ENCODE measurements around the gene PLEKHJ1. TPM values are rescaled to one million over a fixed set of nuclear protein-coding genes. Genes with fewer than 3 reads are reported as not detected.

The PLEKHJ1 gene
- total RNA-seq, 4 donors from 2014 or later: 41.9 to 69.8 (median 55.3) TPM

DNA sequence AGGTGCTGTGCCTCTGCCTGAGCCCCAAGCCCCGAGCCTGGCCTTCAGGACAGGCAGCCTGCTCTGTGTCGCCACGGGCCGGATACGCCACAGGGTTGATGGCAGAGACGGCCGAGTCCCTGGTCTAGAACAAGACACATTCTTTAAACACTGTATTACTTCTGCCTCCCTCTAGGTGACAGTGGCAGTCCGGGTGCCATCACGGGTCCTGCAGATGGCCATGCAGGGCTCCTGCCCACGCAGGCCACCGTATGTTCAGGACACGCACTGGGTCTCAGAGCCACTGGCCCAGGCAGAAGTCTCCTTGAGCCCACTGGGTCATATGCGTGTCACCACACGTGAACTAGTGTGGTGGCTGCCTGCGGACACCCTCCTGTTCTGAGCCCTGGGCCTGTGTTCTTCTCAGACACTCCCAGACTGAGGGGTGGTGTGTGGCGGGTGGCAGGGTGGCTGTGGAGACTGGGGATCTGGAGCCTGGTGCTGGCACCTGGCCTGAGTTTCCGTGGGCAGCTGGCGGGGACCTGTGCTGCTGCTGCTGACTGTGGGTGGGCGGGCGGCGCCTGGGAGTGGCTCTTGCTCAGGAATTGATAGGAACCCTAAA is 4.4 kb downstream of the PLEKHJ1 start:
- Histone ChIP-seq H3K4me1 (peaks cover 22 to 50% (median 34%) of the 10 kb centered on the region in 4 donors), H3K9me3 (no peaks in the 10 kb centered on the region), H3K27me3 (no peaks in the 10 kb centered on the region), H3K27ac (replicated peaks in 1 of 4) (peak overlapping the region in 3 of 4 donors; percentile 7 to 40 (median 36)), H3K4me3 (no peak overlapping the region), H3K36me3 (peaks cover 34 to 78% (median 74%) of the 10 kb centered on the region in 4 donors)
- intact Hi-C loops (cut with DNase I): no loop called here
- TF ChIP-seq, protein P1, sequence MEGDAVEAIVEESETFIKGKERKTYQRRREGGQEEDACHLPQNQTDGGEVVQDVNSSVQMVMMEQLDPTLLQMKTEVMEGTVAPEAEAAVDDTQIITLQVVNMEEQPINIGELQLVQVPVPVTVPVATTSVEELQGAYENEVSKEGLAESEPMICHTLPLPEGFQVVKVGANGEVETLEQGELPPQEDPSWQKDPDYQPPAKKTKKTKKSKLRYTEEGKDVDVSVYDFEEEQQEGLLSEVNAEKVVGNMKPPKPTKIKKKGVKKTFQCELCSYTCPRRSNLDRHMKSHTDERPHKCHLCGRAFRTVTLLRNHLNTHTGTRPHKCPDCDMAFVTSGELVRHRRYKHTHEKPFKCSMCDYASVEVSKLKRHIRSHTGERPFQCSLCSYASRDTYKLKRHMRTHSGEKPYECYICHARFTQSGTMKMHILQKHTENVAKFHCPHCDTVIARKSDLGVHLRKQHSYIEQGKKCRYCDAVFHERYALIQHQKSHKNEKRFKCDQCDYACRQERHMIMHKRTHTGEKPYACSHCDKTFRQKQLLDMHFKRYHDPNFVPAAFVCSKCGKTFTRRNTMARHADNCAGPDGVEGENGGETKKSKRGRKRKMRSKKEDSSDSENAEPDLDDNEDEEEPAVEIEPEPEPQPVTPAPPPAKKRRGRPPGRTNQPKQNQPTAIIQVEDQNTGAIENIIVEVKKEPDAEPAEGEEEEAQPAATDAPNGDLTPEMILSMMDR (IDR thresholded peaks at IDR 0.05): no peak
- TF ChIP-seq POLR2A (IDR thresholded peaks at IDR 0.05; ENCODE audit: low read depth): no peak
- TF ChIP-seq EP300 (IDR thresholded peaks at IDR 0.05): no peak
- TF ChIP-seq POLR2AphosphoS5 (IDR thresholded peaks at IDR 0.05): no peak
- no peak for DNase-seq (ENCODE audit: extremely low spot score)
- 81% methylated on average over 7 of the region's 21 CpGs for WGBS

DNA sequence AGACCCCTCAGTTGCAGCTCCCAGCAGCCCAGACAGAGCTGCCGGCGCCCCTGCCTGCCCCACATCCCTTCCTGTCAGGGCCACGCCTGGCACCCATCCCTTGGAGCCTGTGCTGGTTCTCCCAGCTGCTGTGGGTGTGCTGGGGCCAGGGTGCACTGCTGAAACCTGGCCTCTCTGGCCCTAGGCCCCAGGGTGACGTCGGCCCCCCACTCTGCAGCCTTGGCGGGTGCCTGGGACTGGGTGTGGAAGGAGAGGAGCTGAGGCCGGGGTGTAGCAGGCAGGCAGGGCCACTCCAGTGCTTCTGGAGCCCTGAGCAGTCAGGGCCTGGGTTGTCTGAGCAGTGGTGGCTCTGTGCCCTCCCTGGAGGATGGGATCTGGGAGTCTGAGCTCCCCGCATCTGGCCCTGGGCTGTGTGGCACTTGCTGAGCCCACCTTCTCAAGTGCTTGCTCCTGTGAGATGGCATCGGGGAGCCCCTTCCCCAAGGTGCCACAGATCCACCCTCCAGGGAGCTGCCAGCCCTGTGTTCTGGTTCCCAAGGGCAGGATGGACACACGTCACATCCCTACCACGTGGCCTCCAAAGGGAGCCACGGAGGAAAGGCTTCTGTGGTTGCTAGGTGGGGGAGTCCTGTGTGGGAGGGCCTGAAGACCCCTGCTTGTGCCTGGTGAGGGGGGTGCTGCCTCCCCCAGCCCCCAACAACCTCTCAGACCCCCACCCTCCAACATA is 5.2 kb downstream of the PLEKHJ1 start:
- 70% methylated on average over 8 of the region's 12 CpGs for WGBS
- peaks cover 41 to 86% (median 81%) of the 10 kb centered on the region in 4 donors for H3K36me3 ChIP-seq
- no peak overlapping the region for H3K4me3 ChIP-seq
- no peak for DNase-seq (ENCODE audit: extremely low spot score)
- intact Hi-C loops (cut with DNase I): no loop called here
- H3K4me1 ChIP-seq: peaks cover 22 to 50% (median 34%) of the 10 kb centered on the region in 4 donors
- H3K27ac ChIP-seq (replicated peaks in 1 of 4): peak overlapping the region in 3 of 4 donors; percentile 7 to 40 (median 36)
- H3K9me3 ChIP-seq: no peaks in the 10 kb centered on the region
- TF ChIP-seq EP300 (IDR thresholded peaks at IDR 0.05) (no peak), POLR2AphosphoS5 (IDR thresholded peaks at IDR 0.05) (no peak), POLR2A (IDR thresholded peaks at IDR 0.05; ENCODE audit: low read depth) (no peak)
- TF ChIP-seq, protein P1 (IDR thresholded peaks at IDR 0.05): no peak
- H3K27me3 ChIP-seq: no peaks in the 10 kb centered on the region

DNA sequence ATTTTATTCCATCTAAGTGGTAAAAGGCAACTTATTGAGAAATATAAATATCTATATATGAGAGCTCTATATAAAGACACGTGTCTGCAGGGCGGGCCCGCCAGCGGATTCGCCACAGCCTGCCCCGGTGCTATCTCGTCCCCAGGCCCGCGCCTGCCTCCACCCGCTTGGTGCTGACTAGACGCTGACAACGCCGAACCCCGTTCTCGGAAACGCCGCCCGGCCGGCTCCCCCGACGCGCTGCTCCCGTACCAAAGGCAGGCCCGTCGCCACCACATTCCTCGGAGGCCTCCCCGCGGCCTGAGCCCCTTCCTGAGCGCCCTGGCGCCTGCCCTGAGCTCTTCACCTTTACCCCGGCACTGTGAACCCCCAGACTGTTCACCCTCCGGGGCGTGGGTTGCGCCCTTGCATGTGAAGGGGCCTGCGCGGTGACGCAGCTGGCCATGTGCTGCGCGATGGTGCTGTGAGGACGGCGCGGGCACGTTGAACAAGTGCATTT is 6.0 kb downstream of the PLEKHJ1 start:
- TF ChIP-seq, protein P1 (IDR thresholded peaks at IDR 0.05): no peak
- no peak for TF ChIP-seq EP300 (IDR thresholded peaks at IDR 0.05)
- Histone ChIP-seq H3K4me3 (no peak overlapping the region), H3K9me3 (no peaks in the 10 kb centered on the region), H3K27ac (replicated peaks in 1 of 4) (no peak overlapping the region), H3K36me3 (peaks cover 48 to 94% (median 90%) of the 10 kb centered on the region in 4 donors), H3K4me1 (peaks cover 17 to 44% (median 30%) of the 10 kb centered on the region in 4 donors), H3K27me3 (no peaks in the 10 kb centered on the region)
- intact Hi-C loops (cut with DNase I): no loop called here
- 92% methylated on average over 40 of the region's 43 CpGs for WGBS
- DNase-seq (ENCODE audit: extremely low spot score): no peak

DNA sequence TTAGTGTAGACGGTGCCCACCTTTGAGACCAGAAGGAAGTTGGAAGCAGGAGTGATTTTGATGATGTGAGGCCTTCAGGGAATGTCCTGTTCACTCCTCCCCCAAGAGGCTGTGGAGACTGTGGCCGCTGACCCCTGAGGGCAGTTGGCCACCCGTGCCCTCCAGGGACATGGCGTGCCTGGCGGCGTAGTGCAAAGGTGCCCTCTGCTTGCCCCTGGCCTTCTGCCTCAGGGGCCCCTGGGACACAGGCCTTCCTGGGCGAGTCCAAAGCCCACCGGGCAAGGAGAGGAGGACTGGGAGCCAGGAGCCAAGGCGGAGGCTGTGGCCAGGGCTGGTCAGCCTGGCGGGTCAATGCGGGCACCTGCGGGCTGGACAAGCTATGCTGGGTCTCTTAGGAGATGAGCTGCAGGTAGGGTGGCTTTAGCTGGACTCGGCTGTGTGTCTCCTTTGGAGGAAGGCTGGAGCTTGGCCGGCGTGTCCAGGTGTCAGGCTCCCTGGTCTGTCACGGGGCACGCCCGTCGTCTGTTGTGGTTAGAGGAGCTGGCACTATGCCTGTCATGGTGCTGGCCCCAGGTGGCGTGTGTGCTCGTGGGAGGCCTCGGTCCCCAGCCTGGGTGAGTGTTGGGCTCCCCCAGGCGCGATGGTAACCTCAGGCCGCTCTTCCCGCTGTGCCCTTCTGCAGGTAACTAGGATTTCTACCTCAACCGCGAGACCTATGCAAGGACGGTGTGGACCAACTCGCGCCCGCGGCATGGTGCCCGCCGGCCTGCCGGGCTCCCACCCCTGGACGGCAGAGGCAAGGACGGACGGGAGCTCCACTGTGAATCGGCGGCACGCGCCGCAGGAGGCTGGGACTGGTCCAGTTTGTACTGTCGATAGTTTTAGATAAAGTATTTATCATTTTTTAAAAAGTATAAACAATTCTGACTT is 6.8 kb downstream of the PLEKHJ1 start:
- Histone ChIP-seq H3K9me3 (no peaks in the 10 kb centered on the region), H3K4me1 (peaks cover 10 to 37% (median 23%) of the 10 kb centered on the region in 4 donors), H3K27ac (replicated peaks in 1 of 4) (no peak overlapping the region), H3K27me3 (no peaks in the 10 kb centered on the region), H3K36me3 (peaks cover 48 to 100% (median 96%) of the 10 kb centered on the region in 4 donors), H3K4me3 (no peak overlapping the region)
- 94% methylated on average over 28 of the region's 45 CpGs for WGBS
- intact Hi-C loops (cut with DNase I): no loop called here
- no peak for DNase-seq (ENCODE audit: extremely low spot score)
- TF ChIP-seq POLR2AphosphoS5 (IDR thresholded peaks at IDR 0.05) (no peak), EP300 (IDR thresholded peaks at IDR 0.05) (no peak), POLR2A (IDR thresholded peaks at IDR 0.05; ENCODE audit: low read depth) (no peak)
- TF ChIP-seq, protein P1 (IDR thresholded peaks at IDR 0.05): no peak
